GM18858 (cell line): Measurements from ENCODE around the gene UCP3.
A peak's percentile ranks its signal among the peaks of the same experiment; 100 is the strongest.

Experiments used
- ATAC-seq: cut with Tn5 transposase; IDR thresholded peaks from one replicate; pipeline ENCODE4 v1.9.1; 2021; ENCODE audit not compliant: unreplicated experiment

UCP3 gene

DNA sequence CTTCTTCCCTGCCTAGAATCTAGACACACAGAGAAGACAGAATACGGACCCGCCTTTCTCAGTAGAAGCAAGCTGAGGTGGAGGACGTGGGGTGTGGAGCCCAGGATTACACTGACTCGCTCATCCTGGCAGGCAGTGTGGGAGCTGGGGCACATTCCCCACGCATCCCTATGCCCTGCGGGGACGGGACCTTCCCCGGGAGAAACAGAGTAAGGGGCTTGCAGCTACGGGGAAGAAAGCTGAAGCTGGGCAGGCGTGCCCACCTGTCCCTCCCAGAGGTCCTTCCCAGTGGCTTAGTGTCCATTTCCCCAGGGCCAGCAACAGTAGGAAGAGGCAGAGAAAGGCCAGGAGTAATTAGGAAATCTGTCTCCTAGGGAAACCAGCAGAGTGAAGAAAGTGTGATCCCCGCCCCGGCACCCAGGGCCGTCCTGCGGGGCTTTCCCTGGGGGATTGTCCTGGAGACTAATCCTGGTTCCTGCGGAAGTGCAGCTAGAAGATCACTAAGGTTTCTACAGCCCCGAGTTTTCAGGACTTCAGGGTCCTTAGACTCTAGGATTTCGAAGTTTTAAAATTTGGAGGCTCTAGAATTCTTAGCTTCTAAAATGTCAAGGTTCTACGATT is 50.3 kb downstream of the UCP3 start:
- ATAC-seq: no peak

DNA sequence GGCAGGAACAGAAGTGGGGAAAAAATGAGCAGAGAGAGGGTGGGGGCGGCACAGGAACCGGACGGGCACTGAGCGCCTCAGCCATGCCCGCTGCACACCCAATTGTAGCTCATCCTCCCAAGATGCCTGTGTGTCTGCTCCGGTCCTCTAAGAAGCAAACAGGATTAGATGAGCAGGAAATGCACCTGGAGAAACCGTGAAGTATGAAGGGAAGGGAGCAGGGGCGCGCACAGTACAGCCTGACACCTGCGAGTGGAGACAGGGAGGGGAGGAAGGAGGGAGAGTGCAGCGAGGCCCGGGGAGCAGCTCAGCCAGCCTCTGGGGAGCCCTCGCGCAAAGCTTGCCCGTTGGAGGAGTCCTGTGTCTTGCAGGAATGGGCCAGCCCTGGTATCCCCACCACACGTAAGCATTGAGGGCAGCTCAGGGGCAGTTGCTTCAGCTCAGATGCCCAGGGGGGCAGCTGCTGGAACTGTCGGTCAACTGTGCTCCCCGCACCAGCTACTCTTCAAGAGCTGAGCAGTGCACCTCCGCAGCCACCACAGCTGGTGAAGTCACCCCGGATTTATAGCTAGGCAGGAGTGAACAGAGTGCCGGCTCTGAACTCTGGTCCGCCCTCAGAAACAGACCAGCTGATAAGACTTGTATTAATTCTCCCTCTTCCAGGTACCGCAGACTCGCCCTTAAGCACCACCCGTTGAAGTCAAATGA is 51.1 kb downstream of the UCP3 start:
- ATAC-seq: no peak

DNA sequence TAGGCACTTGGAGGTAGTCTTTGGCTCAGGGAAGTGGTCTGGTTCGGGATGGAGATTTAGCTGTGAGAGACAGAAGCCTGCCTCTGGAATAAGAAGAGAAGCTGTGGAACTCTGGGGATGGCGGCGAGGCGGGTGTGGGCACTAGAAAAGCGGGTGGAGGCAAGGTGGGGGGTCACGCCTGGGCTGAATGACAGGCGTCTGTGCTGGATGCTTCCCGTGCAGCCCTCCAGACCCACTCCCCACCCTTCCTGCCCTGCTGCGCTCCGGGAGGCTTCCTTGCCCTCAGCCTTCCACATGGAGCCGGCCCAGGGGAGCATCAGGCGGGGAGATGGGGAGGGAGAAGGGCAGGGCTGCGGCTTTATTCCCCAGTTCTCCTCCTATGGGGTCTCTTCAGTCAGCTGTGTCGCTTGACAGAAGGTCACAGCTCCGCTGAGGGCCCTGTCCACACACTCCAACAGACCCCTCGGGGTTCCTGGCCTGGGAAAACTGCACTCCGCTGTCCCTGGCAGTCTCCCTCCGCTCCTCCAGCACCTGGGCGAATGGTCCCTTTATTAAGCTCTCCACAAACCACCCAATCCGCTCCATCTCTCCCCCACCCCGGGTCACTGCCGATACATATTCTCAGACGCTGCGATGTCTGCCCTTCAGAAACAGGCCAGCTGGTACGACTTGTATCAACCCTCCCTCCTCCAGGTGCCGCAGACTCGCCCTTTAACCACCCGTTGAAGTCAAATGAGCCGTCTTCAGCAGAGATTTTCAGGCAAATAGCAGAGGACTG is 51.8 kb downstream of the UCP3 start:
- ATAC-seq: no peak

DNA sequence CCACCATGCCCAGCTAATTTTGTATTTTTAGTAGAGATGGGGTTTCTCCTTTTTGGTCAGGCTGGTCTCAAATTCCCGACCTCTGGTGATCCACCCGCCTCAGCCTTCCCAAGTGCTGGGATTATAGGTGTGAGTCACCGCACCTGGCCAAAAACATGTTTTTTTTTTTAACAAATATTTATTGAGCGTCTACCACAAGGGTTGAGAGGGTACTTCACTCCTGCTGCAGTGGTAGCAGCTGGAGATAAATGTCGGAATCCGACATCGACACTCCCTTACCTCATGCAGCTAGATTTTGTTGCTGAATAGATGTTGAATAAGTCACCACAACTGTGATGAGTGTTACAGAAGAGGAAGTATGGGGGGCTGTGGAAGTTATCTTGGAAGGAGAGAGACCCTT is 57.1 kb downstream of the UCP3 start:
- ATAC-seq: no peak

DNA sequence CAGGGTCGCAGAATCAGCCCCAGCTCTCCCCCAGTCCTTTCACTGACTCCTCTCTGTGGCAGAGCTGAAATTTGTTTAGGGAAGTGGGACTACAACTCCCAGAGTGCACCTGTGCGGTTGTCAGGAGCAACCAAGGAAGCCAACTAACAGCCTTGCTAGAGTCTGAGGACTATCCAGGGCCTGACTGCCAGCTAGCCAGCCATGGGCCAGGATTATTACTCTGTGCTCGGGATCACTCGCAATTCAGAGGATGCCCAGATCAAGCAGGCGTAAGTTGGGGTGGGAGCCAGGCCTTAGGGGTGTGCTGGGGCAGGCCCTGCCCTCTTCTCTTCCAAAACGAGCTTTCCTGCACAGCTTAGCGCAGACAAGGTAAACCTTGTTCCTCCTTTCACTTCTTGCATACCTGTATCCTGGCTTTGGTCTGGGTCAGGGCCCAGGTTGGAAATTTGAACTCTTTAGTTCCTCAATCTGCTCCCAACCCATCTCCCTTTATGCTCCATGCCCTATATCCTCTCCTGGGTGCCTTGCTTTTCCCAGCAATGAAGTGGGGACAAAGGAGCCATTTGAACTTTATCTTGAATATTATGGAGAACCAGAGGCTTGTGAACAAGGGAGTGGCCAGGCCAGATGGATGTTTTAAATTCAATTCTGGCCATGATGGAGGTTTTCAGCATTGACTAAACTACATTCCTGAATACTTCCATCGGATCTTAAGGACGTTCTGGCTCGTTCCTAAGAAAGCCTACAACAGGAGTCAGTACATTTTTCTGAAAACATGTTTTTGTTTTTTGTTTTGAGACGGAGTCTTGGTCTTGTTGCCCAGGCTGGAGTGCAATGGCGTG is 57.8 kb downstream of the UCP3 start, which contains the start of gene DNAJB13:
DNAJB13 (plus strand) TSS at position 158 of the 842 bp plus-strand sequence; CDS start at position 202, 44 bp downstream.
- peak; percentile 71 for ATAC-seq
